COR-L47 (cell line): ENCODE results near the gene NCOA6.

Experiments used
- DNase-seq: peaks from one replicate; lab custom pipeline; 2025; lab: John Stamatoyannopoulos, UW

The NCOA6 gene

DNA sequence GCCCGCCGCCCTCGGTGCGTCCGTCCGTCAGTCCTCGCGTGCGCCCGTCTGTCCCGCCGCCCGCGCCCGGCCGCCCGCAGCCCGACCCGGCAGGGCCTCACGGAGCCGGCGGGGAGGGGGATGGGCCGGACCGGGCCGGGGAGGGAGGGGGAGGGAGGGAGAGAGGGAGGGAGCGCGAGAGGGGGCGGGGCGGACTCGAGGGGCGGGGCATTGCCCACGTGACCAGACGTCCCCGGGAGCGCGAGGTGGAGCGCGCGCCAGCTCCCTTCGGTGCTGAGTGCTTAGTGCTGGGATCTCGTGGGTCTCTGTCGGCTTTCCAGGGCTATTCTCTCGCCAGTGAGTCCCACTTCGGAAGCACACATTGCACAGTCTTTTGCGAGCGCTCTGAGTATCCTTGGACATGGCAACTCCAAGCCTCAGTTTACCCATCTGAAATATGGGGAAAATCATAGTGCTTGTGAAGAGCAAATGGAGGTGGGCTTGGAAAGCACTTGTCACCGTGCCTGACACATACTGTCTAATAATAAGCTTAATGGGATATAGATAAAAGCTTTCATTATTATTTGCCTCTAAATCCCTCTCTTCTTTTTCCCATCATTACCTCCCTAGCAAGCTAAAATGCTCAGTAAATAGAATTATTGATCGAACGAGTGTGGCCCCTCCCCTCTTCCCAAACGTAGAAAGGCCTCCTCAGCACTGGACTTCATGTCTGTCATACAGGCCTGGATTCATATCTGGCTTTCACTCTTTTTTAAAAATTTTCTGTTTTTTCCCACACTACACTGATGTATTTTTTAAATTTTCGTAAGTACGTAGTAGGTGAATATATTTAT is at the start of gene NCOA6:
NCOA6 (minus strand) TSS at position 122 of the 833 bp plus-strand sequence. CDS start 43,296 bp downstream, outside the sequence.
- peak; percentile 69 for DNase-seq

DNA sequence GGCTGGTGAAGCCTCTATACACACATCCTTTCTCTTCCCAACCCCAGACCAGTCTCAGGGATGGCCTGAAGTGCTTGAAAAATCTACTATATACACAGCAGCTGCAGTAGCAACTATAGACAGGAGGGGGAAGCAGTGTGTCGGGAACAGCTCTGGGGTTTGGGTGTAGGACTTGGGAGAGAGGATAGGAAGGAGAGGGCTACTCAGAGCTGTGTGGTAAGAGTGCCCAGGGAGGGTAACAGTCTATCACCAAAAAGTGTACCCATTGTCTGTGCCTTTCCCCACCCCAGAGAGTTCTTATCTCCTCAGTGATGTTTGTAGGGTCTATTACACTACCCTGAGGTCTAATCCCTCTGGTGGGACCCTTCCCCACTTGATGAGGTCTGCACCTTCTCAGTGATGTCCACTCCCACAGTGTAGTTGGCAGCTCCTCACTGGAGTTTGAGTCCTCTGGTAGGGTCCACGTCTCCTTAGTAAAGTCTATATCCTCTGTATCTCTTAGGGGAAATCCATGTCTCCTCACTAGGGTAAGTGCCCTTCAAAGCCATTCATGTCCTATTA is 48.7 kb upstream of the NCOA6 start:
- peak; percentile 62 for DNase-seq

DNA sequence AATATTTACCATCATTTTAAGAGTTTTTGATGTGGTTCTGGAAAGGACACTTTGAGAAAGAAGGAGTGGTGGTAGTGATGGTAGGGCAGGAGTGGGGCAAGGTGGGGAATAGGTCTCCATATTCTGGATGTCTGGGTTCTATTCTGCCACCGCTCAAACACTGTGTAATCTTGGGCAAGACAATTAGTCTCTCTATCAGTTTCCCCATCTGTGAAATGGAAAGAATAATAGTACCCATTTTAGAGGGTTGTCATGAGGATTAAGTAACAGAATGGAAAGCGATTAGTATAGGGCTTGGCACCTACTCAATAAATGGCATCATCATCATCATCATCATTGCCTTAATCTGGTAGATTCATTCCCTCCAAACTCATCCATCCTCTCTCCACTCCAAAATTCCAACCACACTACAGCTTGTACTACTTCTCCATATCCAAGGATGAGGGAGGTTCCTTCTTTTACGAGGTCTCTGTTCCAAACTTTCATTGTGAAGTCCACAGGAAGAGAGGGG is 48.2 kb upstream of the NCOA6 start:
- DNase-seq, result no peak

DNA sequence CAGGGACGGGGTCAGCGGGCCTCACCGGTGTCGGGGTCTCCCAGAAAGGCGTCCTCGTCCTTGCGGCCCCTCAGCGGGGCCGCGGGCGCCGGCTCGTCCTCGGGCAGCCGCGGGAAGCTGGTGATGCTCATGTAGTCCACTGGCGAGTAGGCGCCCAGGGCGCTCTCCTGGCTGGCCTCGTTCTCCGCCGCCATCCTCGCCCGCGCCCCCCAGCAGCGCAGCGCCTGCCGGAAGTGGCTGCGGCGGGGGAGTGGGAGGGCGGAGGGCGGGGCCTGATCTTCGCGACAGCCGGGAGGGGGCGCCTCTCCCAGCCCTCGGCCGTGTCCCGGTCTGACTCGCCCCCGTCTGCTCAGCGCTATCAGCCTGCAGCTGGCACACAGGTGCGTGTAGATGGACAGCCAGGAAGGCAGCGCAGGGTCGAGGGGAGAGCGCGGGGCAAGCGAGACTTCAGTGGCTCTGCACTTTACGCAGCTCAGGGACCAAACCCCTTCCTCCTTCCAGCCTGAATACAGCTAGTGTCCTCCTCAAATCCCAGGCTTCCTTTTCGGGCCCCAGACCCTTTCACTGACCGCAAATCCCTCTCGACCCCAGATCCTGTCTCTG is 47.3 kb upstream of the NCOA6 start, which contains the start of gene GGT7:
GGT7 (minus strand) TSS at position 235 of the 603 bp plus-strand sequence; CDS start at position 194, 41 bp downstream.
- DNase-seq, result peak; percentile 78

DNA sequence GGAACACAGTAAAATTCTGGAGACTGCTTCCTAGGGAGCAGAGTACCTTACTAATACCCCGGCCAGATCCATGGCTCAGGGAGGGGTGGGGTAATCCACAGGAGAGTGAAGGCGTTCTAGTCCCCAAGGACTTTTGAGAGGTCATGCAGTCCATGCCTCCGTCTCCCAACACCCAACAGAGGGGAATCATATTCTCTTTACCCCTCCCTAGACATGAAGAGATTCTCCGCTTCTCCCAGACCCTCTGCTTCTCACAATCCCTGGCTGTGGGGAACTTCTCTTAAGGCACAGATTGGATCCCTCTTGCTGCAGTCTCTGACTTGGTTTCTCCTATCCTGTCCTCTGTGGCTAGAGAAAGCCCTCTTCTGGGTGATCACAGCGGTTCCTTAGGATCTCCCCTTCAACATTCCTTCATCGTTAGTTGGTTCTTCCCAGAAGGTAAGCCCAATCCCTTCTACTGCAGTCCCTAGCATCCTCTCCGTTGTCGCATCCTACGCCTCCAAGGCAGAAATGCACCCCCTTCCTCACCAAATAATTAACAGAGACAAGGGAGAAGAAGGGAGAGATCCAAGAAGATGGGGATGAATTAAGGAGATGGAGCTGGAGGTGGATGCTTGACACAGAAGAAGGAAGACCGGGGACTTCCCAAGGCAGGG is 46.6 kb upstream of the NCOA6 start:
- no peak for DNase-seq

DNA sequence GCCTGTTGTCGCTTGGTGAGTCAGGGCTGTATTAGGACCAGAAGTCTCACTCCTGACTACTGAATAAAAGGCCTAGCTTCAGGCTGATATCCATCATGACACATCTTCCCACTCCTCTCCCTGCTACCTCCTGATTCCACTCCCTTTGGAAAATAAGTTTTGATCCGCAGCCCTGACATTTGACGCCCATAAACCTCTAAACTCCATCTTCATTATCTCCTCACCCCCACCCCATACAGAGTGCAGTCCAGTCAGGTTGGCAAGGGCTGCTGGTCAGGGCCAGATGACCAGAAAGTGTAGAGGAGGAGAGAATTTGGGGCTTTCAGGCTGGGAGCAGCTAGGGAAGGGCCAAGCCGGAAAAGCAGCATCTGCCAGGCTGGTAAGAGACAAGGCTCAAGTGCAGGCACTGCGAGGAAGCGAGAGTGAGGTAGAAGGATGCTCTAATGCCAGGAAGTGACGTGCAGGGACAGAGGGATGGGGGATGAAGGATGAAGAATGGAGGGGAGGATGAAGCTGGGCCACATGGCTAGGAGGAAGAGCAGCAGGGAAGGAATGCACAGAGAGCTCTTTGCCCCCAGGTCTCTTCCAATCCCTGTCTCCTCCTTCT is 46.0 kb upstream of the NCOA6 start:
- DNase-seq, result no peak

DNA sequence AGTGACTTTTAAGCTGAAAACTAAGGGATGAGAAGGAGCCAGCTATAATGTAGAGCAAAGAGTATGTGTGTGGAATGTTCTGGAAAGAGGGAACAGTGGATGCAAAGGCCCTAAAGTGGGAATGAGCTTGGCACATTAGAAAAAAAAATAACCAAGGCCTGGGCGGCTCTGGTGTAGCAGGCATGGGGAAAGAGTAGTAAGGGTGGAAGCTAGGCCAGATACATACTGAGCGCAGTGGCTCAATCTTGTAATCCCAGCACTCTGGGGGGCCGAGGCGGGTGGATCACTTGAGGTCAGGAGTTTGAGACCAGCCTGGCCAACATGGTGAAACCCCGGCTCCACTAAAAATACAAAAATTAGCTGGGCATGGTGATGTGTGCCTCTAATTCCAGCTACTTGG is 38.8 kb upstream of the NCOA6 start:
- no peak for DNase-seq

DNA sequence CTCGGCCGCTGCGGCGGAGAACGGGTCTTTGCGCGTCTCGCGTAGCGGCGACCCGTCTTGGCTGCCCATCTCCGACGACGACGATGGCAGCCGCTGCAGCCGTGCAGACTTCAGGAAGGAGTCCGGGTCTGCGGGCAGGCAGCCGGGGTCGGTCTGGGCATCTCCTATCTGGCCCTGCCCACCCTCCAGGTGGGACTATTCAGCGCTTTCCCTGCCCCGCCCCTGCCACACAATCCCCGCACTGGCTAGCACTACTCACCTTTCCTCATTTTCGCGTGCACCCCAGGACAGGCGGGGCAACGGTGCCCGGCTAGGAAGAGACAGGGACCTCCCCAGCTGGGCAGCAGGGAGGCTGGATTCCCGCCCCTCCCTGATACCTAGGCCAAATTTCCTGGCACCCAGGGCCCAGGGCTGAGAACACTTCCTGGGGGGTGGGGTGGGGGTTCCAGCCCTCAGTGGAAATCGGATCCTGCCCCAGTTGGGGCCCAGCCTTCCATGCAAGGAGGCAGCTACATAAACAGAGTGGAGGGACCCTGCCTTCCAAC is 38.0 kb upstream of the NCOA6 start:
- DNase-seq, result no peak

DNA sequence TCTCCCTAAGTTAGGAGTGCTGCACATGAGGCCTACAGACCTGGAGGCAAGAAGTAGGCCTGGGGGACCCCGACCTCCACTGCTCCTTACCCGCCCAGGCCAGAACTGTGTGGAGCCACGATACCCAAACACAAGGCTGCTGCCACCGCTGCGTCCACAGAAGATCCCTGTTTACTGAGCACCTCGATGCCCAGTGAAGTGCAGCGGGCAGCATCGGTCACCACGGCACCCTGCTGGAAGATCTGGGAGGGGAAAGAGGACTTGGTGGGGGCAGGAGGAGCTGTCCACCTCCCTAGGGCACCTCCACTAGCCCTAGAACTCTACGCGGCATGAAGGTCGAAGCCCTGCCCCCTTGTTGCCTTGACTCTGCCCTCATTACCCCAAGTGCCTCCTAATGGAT is 37.3 kb upstream of the NCOA6 start:
- DNase-seq, result no peak

DNA sequence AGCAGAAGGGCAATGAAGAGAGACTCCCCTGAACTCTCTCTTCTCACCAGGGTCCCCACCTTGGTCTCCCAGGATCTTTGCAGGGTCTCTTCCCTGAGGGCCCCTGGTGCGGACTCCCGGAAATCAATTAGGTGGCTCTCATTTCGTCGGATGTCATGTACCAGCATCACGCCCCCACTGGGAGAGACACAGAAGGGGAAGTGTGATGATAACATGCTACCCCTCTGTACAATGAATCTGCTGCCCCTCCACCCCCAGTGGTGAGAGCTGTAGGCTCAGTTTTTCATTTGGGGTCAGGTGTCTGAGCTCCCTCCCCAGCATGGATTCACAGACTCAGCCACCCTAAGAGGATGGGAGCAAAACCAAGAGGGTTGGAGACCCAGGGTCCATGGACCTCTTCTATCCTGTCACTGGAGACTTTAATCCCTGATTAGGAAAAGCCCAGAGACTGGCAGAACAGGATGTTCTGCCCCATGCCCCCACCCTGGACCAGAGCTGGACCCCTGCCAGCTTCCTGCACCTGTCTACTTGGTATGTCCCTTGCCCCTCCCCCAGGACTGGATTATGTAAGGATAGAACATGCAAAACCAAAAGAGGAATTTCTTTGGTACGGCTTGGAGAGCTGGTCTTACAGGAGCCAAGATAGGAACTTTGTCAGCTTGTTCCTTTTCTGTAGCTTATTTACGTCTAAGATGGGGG is 36.1 kb upstream of the NCOA6 start:
- DNase-seq, result peak; percentile 72

DNA sequence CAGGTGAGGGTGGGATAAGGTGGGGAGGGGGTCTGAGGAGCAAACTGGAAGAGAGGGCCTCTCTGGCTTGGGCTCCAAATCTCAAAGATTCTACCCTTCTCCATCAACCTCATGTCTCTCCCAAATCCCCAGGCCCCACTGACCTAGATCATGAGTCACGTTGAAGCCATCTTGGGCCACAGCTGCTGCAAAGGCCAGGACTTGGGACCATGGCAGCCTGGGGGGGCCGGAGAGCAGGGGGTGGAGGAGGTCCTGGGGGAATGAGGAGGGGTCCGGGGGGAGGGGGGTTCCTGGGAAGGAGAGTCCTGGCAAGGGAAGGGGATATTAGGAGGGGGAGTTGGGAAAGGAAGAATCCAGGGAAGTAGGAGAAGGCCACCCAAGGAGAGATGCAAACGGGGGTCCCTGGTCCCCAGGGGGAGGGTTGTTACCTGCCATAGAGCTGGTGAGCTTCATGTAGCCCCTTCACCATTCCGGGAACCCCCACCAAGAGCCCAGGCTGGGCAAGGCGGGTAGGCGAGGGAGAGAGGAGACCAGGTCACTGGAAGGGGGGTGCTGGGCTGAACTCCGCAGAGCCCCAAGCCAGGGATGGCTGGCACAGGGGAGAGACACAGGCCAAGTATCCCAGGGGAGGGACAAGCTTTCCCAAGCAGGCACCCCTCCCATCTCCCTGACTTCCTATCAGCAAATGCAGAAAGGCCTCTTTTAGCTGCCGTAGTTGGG is 34.5 kb upstream of the NCOA6 start:
- DNase-seq, result no peak

DNA sequence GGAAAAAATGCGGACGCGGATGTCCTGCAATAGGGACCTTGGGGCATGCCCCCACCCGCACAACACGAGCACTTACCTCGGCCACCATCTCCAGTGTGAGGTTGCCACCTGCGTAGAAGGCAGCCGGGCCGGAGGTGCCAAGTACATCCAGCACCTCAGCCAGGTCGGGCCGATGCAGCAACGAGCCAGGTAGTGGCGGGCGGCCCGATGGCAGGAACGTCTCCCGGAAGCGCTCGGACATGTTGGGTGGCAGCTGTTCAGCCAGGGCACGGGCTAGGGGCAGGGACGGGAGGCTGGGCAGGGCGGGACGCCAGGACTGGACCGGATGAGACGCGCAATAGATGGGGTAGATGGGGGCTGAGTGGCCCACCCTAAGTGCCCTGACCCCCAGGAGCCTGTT is 33.9 kb upstream of the NCOA6 start:
- no peak for DNase-seq

DNA sequence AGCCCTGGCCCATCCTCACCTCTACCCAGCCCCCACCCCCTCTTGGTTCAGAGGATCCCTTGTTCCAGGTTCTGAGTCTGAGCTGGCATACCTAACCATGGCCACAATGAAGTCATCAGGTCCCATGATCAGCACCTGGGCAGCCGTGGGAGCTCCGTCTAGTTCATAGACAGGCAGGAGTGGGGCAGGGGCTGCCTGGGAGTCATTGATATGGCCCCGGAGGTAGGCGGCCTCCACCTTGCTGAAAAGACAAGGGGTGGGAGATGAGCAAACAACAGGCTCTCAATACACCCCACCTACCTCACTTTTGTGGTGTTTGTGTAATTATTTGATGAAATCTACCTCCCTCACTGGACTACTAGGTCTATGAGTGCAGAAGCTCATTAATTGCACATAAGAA is 26.8 kb upstream of the NCOA6 start:
- DNase-seq, result no peak

DNA sequence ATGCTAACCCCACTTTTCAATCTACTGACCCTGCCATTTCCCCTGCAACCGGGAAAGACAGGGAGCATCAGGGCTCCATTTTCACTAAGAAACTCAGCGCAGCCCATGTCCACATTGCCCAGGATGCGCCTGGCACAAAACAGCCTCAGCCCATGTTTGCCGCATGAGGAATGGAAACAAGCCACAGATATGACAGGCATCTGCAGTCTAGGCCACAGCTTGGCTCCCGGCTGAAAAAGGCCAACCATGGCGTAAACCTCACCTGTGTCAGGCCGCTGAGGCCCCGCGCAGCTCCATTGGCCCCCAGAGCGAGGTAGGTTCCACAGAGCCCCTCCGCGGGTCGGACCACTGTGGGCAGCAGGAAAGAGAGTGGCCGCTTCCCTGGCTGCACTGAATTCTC is 25.5 kb upstream of the NCOA6 start:
- DNase-seq, result no peak

DNA sequence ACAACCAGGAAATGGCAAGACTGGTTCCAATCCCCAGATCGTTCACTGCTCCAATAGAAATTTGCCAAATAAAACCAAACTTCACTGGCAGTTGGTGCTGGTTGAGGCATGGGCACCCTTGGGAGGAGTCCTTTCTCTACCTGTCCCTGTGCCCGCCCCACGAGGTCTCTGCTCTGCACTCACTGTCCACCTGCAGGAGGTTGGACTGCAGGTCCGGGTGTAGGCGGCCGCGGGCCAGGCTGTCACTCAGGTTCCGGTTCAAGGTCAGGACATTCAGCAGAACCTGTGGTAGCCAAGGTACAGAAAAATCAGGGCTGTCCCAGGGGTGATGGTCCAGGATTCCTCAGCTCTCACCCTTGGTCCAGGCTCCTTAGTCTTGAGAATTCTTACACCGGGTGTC is 24.3 kb upstream of the NCOA6 start:
- no peak for DNase-seq

DNA sequence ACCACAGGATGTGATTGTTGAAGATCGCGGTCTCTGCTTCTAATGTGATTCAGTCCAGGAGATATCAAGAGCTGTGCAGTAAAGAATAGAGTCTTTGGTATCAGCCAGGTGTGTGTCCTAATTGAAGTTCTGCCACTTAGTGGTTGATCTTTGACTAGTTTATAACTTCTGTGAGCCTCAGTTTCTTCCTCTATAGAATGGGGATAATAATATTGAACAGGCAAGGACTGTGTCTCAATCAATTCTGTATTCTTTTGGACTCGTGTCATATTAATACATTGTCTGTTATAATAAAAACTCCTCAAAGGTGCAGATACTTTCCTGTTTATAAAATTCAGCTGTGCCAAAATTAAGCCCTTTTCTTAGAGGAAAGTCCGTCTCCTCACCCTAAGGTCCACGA is 23.1 kb upstream of the NCOA6 start:
- no peak for DNase-seq

DNA sequence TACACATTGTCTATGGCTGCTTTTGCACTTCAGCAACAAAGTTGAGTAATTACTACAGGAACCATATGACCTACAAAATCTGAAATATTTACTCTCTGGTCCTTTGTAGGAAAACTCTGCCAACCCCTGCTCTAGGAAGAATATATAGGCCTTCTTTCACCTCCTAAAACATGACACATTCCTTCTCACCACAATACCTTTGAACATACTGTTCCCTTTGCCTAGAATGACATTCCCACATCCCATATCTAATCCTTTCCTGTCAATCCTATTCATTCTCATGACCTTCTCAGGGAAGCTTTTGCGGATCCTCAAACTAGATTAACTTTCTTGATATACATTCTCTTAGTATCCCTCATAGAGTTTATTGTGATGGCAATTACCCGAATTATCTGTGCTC is 18.0 kb upstream of the NCOA6 start:
- no peak for DNase-seq

DNA sequence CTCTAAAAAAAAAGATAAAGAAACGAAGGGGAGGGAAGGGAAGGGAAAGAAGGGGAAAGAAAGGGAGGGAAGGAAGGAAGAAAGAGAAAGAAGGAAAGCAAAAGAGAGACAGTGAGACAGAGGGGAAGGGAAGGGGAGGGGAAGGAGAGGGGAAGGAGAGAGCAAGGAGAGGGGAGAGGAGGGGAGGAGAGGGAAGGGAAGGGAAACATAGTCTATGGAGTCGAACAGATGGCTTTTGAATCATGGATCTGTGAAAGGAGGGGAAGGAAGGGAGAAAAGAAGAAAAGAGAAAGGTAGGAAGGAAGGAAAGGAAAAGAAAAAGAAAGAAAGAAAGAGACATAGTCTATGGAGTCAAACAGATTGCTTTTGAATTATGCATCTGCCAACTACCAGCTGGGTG is 16.7 kb upstream of the NCOA6 start:
- DNase-seq, result no peak

DNA sequence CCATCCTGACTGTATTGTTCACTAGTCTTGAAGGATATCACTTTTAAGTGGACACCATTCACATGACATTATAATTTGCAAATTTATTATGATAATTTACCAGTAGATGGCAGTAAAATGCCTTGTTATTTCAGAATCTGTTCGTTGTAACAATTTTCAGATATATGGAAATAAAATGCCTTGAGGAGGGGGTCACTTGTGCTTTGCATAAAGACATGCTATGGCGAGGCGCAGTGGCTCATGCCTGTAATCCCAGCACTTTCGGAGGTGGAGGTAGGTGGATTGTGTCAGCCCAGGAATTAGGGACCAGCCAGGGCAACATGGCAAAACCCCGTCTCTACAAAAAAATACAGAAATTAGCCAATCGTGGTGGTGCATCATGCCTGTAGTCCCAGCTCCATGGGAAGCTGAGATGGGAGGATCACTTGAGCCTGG is 9.0 kb upstream of the NCOA6 start:
- peak; percentile 58 for DNase-seq

DNA sequence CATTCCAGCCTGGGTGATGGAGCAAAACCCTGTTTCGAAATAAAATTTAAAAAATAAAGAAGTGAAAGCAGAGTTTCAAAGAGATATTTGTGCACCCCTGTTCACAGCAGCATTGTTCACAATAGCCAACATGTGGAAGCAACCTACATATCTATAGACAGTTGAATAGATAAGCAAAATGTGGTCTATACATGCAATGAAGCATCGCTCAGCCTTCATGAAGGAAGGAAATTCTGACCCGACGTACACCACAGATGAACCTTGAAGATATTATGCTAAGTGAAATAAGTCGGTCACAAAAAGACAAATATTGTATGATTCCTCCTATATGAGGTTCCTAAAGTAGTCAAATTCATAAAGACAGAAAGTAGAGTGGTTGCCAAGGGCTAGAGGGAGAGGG is 6.5 kb upstream of the NCOA6 start:
- DNase-seq, result no peak
